Stimulated activated CD4-positive, alpha-beta T cell treated with anti-CD3 and anti-CD28 coated beads, Interleukin-4, amount 100 ng/mL, for 24 hours (primary cell): ENCODE data around the gene SYCP2L.
"Not testable (repeated sequence)": the region's sequence is repeated elsewhere in the genome, so short reads cannot be mapped to it uniquely, and the experiment has no call there.

Experiments used
- DNase-seq: peaks from one replicate; pipeline ENCODE4 v3.0.0-alpha.2; 2020

Gene SYCP2L

DNA sequence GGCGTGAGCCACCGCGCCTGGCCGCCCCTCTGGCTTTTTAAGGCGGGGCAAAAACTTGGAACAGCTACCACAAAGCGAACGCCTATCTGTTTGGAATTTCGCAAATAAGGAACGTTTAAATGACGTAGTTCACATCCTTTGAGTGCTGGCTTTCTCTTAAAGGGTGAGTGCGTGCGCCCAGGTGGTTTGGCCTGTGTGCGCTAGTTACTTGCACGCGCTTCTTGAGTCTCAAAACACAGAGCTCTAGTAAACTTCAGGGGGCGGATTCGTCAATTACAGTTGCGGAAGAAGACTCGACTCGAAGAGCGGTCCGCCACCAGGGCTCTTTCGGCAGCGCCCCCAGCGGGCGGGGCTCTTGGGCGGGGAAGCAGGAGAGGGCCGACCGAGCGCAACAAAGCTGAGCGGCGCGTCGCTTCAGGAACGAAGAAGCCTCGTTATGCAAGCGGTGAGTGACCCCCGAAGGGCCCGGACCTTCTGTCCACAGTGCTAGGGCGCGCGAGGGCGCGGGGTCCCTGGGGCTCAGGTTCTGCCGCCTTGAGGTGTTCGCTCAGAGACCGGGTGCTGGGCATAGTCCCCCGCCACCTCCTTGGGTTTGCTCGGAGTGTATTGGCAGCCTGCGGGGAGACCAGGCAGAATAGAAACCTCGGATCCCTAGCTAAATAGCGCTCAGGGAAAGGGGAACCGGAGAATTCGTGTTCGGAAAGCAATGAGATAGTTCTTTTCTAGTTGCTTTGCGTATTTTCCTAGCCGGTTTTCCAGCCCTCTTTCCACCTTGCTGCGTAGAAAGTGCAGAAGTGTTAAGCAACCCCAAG, at the start of gene SYCP2L:
TSS of gene SYCP2L (plus strand) at position 362 of the 812 bp plus-strand sequence. CDS start at position 437, 75 bp downstream.
- peak; percentile 3 for DNase-seq

DNA sequence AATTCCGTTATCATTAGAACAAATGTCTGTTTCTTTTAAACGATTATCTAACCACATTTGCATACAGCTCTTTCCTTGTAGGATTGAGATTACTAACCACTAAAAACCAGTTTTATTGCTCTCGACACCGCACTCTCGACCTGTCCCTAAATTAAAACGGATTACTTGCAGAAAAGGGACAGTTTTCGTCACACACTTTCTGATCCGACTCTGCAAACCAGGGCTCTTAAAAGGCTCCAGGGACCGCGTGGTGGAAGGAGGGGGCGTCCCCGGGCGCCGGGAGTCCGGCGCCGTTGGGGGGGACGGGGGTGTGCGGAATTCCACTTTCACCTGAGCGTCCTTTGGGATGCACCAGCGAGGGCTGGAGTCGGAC, 49.2 kb upstream of the SYCP2L start:
- no peak for DNase-seq

DNA sequence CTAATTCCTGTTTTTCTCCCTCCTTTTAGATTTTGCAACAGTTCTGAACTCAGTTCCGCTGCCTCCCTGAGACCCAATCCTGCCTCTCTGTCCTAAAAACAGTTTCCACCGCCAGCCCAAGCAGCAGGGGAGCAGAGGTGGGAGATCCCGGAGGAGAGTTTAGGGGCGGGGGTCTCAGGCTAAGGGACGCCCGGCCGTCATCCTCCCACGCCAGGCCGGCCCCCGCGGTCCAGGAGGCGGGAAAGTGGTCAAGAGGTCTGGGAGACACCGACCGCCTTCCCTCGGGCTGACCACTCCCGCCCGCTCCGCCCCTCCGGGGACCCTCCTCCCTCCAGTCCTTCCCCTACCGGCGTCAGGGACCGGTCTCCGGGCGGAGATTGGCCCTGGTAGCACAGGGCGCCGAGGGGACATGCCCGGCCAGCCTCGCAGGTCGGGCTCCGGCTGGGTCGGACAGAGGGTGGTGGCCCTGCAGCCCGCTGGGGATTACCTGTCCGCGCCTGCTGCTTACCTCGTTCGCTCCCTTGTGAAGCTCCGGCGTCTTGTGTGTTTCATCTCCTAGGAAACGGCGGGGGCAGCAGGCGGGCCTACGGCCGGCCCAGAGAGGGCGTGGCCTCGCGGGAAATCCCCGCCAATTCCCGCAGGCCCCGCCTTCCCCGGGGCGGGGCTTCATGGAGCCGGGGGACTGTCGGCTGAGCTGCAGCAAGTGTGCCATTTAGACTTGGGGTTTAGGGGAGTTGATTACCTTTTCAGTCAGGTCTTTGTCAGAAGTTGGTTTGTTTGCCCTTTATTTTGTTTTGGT, 48.7 kb upstream of the SYCP2L start, which contains the start of gene MAK:
TSS of gene MAK (minus strand) at position 545 of the 799 bp plus-strand sequence. CDS start 7,891 bp downstream, outside the sequence.
- peak; percentile 85 for DNase-seq

DNA sequence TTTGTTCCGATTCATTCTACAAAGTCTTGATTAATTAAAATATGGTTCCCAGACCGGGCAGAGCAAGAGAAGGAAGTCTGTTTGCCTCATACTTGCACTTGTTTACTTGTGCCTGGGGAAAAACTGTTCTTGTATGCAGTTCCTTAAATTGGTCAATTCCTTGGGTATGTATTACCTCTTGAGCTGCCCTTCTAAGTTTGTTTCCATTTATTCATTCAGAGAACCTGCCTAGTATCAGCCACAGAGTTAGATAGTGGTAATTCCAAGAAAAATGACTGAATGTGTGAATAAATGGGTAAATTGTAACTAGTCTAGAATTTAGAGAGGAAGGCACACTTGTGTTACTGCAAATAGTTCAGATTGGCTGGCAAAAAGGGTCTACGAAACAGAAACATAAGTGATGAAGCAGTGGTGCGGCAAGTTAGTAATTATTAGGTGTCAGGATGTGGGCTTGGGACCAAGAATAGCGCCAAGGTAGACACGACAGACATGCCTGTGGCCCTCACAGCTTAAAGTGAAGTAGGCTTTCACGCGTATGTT, 48.0 kb upstream of the SYCP2L start:
- peak; percentile 25 for DNase-seq

DNA sequence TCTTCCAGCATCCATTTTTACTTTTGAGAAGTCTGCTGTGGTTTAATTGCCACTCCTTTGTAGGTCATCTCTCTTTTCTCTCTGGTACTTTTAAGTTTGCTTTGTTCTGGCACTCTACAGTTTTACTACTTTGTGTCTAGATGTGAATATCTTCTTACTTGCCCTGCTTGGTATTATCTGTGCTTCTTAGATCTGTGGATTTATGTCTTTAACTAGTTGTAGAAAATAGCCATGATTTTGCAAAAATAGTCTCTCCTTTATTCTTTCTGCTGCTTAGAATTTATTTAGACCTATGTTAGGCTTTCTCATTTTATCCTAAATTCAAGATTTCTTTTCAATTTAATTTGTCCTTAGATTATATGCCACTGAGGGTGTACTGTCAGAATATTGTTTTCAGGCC, 43.3 kb upstream of the SYCP2L start:
- DNase-seq, result no peak

DNA sequence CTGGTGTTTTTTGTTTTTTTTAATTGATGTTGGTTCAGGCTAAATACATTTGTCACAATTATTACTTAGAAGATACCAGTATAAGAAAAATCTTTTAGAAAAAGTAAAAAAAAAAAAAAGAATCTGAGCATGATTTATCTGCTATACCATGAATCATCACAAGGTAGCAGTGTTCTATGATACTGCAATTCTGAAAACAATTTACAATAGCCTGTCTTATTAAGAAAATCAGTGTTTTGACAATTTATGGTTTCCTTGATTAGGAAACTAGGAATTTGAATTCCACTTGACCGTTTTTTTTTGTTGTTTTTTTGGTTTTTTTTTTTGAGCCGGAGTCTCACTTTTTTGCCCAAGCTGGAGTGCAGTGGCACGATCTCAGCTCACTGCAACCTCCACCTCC, 39.2 kb upstream of the SYCP2L start:
- DNase-seq, result no peak

DNA sequence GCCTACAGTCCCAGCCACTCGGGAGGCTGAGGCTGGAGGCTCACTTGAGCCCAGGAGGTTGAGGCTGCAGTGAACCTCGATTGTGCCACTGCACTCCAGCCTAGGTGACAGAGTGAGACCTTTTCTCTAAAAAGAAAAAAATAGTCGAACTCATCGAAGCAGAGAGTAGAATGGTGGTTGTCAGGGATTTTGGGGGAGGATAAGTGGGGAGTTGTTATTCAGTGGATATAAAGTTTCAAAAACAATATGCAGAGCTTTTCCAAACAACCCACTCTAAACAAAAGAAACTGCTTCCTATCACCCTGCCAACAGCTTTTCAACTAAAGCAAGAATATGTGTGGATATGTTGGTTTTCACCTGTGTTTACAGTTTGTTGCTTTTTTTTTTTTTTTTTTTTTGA, 37.0 kb upstream of the SYCP2L start:
- no peak for DNase-seq

DNA sequence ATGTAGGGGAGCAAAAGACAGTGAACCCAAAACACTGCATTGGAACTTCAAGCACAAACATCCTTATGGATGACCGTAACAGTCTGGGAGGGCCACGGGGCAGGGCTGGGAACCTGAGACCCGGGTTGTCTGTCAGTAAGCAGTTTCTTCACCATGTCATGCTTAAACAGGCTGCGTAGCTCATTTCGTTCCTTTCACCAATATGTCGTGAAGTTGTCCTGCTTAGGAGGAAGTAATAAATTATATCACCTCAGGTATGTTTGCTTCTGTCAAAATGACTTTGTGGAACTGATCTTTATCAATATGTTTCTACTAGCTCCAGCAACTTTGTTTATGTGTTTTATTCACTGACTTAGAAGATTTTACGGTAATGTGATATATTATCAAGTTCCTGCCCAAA, 36.1 kb upstream of the SYCP2L start:
- no peak for DNase-seq

DNA sequence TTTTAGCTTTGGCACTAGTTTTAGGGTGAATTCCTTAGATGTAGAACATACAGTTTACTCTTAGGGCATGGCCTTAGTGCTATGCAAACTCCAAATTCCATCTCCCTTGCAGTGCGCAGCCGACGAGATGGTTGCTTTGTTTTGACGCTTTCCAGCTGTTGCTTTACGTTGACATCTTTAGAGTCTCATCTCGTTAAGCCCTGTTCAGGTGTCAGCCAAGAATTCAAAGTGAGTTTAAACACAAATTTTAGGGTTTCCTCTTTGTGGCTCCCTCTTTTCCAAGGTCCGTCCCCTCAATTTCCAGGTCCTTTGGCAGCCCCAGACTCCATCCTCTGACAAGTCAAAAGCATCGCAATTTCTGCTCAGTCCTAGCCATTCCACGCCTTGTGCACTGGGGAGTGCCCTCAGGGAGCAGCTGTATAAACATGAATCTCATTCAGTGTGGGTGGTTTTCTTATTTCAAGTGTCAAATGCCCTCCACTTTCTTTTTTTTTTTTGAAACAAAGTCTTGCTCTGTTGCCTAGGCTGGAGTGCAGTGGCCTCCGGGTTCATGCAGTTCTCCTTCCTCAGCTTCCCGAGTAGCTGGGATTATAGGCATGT, 34.4 kb upstream of the SYCP2L start:
- DNase-seq, result no peak

DNA sequence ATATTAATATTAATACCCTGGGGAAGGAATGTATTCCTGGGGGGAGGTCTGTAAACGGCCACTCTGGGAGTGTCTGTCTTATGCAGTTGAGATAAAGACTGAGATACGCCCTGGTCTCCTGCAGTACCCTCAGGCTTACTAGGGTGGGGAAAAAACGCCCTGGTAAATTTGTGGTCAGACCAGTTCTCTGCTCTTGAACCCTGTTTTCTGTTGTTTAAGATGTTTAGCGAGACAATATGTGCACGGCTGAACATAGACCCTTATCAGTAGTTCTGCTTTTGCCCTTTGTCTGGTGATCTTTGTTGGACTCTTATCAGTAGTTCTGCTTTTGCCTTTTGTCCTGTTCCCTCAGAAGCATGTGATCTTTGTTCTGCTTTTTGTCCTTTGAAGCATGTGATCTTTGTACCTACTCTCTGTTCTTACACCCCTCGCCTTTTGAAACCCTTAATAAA, 33.0 kb upstream of the SYCP2L start:
- not testable (repeated sequence) for DNase-seq

DNA sequence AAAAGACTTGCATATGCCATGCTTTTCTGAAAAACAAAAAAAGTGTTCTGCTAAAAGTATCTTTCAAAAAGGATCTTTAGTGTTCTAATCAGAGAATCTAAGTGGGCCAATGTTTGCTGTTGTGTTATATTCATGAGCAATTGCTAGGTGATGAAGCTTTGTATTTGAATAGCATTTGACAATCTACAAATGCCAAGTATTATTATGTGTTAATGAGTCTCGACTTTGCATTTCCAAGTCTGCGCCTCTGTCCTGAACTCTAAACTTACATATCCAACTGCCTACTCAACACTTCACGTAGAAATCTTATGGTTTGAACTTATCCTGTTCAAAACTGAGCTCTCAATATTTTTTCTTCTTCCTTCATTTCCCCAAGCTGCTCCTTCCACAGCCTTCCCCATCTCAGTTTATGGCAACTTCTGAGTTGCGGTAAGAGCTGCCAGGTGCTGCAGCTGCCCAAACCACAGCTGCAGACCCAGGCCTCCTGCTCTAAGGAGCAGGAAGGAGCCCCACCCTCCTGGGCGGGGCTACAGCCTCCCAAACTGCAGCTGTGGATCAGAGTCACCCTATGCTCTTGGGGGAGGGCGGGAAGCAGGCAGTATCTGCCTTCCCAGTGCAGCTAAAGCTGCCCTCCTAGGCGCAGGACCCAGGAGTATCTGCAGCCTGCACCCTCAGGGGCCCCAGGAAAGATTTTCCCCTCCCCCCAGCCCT, 31.8 kb upstream of the SYCP2L start:
- no peak for DNase-seq

DNA sequence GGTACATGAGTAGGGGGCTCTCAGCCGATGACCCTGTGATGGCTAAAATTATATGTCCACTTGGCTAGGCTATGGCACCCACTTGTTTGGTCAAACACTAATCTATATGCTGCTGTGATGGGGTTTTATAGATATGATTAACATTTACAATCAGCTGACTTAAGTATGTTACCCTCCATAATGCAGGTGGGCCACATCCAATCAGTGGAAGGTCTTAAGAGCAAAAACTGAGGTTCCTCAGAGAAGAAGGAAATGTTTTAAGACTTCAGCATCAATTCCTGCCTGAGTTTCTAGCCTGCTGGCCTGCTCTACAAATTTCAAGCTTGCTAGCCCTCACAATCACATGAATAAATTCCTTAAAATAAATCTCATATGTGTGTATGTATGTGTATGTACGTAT, 29.6 kb upstream of the SYCP2L start:
- no peak for DNase-seq

DNA sequence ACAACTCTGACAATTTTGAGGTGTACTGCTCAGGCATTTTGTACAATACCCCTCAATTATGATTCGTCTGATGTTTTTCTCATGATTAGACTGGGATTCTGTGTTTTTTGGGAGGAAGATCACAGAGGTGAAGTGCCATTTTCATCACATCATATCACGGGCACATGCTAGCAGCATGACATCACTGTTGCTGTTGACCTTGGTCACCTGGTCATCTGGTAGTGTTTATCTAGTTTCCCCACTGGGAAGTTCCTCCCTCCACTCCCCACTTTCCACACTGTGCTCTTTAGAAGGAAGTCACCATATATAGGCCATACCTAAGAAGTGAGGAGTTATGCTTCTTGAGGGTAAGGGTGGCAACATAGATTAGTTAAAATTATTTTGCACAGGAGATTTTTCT, 25.8 kb upstream of the SYCP2L start:
- no peak for DNase-seq

DNA sequence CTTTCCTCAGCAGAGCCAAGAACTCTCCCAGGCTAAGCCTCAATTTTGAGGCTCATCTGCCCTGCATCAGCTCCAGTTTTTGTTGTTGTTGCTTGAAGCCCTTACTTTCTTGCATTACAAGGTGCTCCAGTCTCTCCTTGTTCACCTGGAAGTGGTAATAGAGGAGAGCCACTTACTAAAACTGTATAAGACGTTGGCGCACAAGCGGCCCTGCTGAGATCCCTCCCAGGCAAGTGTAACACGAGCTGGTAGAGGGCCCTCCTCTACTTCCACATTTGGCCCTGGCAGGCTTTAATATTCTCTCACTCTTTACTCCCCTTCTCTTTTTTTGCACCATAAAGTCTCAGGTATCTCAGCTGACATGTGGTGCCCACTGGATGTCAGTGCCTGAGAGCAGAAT, 24.5 kb upstream of the SYCP2L start:
- no peak for DNase-seq

DNA sequence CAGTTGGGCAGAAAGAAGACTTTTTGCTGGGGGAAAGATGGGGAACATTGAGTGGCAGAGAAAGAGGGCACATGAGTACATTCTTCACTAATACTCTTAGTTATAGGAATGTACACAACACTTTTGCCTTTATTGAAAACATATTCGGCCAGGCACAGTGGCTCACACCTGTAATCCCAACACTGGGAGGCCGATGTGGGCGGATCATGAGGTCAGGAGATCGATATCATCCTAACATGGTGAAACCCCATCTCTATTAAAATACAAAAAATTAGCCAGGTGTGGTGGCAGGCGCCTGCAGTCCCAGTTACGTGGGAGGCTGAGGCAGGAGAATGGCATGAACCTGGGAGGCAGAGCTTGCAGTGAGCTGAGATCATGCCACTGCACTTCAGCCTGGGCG, 23.8 kb upstream of the SYCP2L start:
- not testable (repeated sequence) for DNase-seq

DNA sequence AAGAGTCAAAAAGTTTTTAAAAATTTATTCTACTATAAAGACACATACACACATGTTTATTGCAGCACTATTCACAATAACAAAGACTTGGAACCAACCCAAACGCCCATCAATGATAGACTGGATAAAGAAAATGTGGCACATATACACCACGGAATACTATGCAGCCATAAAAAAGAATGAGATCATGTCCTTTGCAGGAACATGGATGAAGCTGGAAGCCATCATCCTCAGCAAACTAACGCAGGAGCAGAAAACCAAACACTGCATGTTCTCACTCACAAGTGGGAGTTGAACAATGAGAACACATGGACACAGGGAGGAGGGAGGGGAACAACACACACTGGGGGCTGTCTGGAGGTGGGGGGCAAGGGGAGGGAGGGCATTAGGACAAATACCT, 20.1 kb upstream of the SYCP2L start:
- not testable (repeated sequence) for DNase-seq

DNA sequence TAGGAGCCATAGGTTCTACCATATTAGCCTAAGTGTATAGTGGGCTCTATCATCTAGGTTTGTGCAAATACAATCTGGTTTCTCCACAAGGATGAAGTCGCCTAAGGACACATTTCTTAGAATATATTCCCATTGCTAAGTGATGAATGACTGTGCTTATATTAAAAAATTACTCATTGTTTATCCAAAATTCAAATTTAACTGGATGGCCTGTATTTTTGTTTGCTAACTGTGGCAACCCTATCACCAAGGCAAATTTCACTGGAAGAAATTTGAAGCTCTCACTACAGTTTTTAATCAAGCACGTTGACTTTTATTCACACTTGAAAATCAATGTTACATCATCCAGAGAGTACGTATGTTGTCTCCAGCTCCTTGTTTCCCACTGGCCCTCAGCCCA, 18.9 kb upstream of the SYCP2L start:
- no peak for DNase-seq

DNA sequence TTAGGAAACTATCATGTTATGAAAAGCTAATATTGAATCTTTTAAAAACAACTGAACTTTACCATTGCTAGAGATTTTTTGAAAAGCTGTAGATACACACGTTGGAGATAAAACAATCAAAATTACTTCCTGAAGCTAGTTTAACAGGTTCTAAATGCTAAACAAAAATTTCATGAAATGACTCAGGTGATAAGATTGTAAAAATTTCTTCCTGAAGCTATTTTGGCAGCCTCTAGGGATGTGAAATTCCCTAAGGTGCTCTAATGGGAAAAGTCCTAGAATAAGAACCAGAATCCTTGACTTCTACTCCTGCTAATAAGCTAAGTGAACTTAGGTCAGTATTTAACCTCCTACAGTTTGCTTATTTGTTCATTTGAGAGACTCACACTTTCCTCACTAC, 13.5 kb upstream of the SYCP2L start:
- no peak for DNase-seq

DNA sequence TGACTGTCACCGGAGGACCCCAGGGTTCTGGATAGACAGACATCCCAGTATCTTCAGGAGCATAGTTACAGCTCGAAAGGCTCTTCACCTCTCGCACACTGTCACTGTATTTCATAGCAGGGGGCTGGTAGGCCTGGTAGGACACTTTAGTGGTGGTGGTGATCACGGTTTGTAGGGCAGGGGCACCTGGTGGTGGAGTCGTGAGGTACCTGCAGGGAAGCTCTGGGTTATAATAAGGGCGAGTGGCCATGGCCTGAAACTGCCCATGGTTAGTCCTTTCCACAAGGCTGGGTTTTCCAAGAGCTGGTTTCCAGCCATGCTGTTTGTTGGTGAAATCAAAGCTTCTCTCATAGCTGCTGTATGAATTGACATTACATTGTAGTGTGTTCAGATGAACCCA, 12.6 kb upstream of the SYCP2L start:
- DNase-seq, result no peak

DNA sequence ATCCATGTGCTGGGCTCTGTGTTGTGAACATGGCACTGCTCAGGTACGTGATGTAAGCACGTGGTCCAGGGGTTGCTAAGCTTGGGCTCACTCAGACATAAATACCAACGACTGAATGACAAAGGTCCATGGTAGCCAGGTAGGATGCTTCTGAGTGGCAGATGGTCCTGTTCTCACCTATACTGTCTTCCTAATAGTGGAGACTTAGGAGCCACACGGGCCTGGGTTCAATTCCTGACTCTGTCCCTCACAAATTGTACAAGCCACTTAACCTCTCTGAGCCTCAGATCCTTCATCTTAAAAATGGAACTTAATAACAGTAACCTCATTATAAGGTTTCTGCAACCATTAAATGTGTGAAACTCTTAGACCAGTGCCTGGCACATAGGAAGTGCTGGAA, 11.8 kb upstream of the SYCP2L start:
- no peak for DNase-seq

DNA sequence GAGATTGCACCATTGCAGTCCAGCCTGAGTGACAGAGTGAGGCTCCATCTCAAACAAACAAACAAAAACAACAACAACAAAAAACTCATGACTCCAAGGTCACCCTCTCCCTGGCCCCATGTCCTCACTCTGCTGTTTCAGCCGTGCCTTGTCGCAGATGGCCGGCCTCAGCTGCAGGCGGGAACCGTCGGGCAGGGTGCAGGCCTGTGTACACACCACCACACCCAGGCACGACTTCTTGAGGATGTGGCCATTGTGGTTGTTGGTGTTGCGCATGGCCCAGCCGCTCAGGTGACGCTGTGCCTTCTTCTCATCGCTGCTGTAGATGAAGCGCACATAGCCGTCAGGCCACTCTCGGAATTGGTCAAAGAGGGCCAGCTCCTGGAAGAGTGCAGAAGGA, 9.8 kb upstream of the SYCP2L start:
- DNase-seq, result no peak

DNA sequence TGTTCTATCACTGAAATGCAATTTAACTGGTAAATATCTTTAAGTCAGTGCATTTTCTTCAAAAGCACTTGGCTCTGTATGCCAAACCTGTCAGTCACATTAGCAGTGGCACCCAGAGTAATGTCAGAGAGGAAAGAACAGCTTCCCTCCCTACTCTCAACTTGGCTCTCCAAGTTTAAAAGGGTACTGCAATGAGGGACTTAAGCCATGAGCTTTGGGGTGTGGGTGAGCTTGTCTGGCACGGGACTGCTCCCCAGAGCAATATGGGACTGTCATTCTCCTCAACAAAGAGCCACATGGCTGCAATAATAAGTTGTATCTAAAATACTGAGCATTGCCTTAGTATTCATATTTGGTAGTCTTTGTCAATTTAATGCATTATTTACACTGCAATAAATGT, 9.0 kb upstream of the SYCP2L start:
- no peak for DNase-seq

DNA sequence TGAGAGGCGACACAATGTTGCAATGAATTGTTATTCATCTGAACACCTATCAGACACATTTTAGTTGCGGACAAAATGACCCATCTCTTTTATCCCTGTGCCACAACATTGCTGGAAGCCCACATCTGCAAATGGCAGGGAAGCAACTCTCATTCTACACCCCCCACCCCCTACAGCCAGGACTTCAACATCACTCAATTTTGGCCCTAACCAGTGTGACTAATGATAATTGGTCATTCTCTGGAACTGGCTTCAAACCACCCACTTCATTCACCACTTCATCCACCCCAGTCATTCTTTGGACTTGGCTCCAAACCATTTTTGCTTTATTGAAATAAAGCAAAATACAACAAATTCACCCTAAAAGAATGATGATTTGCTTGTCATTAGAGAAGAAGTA, 6.5 kb upstream of the SYCP2L start:
- no peak for DNase-seq
